ENCODE results near the gene RAD51B.

DNA sequence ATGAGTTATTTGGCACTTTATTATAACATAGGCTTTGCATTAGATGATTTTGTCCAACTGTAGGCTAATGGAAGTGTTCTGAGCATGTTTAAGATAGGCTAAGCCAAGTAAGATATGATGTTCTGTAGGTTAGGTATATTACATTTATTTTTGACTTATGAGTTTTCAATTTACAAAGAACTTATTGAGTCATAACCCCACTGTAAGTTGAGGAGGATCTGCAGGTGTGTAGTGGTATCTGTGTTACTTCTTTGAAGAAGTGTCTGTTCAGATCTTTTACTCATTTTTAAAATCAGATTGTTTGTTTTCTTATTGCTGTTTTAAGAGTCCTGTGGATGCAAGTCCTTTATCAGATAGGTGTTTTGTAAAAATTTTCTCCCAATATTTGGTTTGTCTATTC, 329.2 kb downstream of the RAD51B start:
- no peak for TF ChIP-seq ZBTB7B (CRISPR knock-in tag; IDR thresholded peaks at IDR 0.05)
- TF ChIP-seq NFKB2 (CRISPR knock-in tag; IDR thresholded peaks at IDR 0.05; ENCODE audit: borderline replicate concordance), result no peak
- TF ChIP-seq XBP1 (CRISPR knock-in tag; IDR thresholded peaks at IDR 0.05), result no peak
- TF ChIP-seq BHLHE40 (IDR thresholded peaks at IDR 0.05; ENCODE audit: low read length), result no peak
- TF ChIP-seq ZNF644 (CRISPR knock-in tag; IDR thresholded peaks at IDR 0.05; ENCODE audit: low read depth), result no peak
- TF ChIP-seq ZNF230 (CRISPR knock-in tag; IDR thresholded peaks at IDR 0.05), result no peak
- no peak for TF ChIP-seq FOXO1 (CRISPR knock-in tag; IDR thresholded peaks at IDR 0.05)
- TF ChIP-seq, protein P1, sequence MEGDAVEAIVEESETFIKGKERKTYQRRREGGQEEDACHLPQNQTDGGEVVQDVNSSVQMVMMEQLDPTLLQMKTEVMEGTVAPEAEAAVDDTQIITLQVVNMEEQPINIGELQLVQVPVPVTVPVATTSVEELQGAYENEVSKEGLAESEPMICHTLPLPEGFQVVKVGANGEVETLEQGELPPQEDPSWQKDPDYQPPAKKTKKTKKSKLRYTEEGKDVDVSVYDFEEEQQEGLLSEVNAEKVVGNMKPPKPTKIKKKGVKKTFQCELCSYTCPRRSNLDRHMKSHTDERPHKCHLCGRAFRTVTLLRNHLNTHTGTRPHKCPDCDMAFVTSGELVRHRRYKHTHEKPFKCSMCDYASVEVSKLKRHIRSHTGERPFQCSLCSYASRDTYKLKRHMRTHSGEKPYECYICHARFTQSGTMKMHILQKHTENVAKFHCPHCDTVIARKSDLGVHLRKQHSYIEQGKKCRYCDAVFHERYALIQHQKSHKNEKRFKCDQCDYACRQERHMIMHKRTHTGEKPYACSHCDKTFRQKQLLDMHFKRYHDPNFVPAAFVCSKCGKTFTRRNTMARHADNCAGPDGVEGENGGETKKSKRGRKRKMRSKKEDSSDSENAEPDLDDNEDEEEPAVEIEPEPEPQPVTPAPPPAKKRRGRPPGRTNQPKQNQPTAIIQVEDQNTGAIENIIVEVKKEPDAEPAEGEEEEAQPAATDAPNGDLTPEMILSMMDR (CRISPR knock-in tag; IDR thresholded peaks at IDR 0.05), result no peak
- TF ChIP-seq KDM5A (IDR thresholded peaks at IDR 0.05; ENCODE audit: borderline replicate concordance, low read length), result no peak
- TF ChIP-seq ZMYM4 (CRISPR knock-in tag; IDR thresholded peaks at IDR 0.05), result no peak
- no peak for TF ChIP-seq POLR2A (IDR thresholded peaks at IDR 0.05; ENCODE audit: insufficient read depth in 1 of 2, low read depth in 2 of 2, low read length in 2 of 2)
- no peak for TF ChIP-seq ZBTB20 (CRISPR knock-in tag; IDR thresholded peaks at IDR 0.05; ENCODE audit: borderline replicate concordance, low read depth)

All from HepG2 (cell line).